ENCODE measurements around the gene UBE3D. TPM values are rescaled to one million over a fixed set of nuclear protein-coding genes. Genes with fewer than 3 reads are reported as not detected.

Gene UBE3D
- total and polyA plus RNA-seq, 2 of the 8 experiments (the other 6 are each of a cell fraction or from before 2014, with no cell fraction given), result 5.7 to 16.3 TPM

DNA sequence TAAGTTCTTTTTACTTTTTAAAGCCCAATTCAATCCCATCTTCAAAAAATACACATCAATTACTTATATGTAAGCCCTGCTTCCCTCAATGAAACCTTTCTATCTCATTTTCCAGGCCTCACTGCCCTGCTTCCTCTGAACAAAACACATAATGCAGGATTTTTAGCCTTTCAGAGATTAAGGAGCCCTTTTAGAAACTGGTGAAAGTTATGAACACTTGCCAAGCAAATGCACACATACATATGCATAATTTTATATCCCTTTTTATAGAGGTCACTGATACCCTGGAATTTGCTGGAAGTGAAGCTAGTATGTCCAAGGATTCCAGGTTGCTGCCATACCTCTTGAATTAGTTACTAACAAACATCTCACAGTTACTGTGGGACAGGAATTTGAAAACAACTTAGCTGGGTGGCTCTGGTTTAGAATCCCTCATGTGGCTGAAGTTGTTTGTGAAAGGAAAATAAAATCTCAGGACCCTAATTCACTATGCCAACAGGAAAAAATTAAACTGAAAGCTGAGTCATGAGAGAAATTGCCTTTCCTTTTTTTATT, 75.8 kb downstream of the UBE3D start:
- Histone ChIP-seq H3K4me2 (ENCODE audit: insufficient read depth in 1 of 2, low read depth in 2 of 2, low read length in 2 of 2) (no peak overlapping the region), H4K5ac (ENCODE audit: insufficient read length, low read depth, low read length) (no peak overlapping the region), H3K4me3 (ENCODE audit: extremely low read depth in 1 of 4, insufficient read depth in 2 of 4, low read depth in 3 of 4, low read length in 4 of 4) (no peak overlapping the region), H3K79me2 (ENCODE audit: control insufficient read depth in 1 of 2, insufficient read depth in 2 of 2, low read length in 2 of 2) (no peaks in the 10 kb centered on the region), H2BK15ac (ENCODE audit: low read length) (no peak overlapping the region), H3K79me1 (ENCODE audit: low read depth, low read length) (no peaks in the 10 kb centered on the region), H3K9ac (replicated peaks in 1 of 4; ENCODE audit: extremely low read depth in 1 of 4, low read depth in 3 of 4, low read length in 3 of 4) (no peak overlapping the region), H3K18ac (ENCODE audit: extremely low read depth, low read length) (no peak overlapping the region), H3K23ac (ENCODE audit: insufficient read length) (no peak overlapping the region), H3K27me3 (replicated peaks in 1 of 4; ENCODE audit: control insufficient read depth in 3 of 4, extremely low read depth in 1 of 4, insufficient read depth in 3 of 4, low read length in 3 of 4) (no peaks in the 10 kb centered on the region), H3K4me1 (replicated peaks in 1 of 4; ENCODE audit: control insufficient read depth in 3 of 4, insufficient read depth in 4 of 4, low read length in 3 of 4) (no peaks in the 10 kb centered on the region), H3K36me3 (ENCODE audit: control insufficient read depth in 2 of 4, insufficient read depth in 4 of 4, low read length in 3 of 4) (0 out of 8 replicates have a peak, but pooled peaks cover 0 to 2% (median 0%) of the 10 kb centered on the region in 4 experiments), H2AFZ (ENCODE audit: low read length) (no peak overlapping the region), H2AK5ac (ENCODE audit: low read depth, low read length) (no peak overlapping the region), H3K14ac (ENCODE audit: insufficient read length) (no peak overlapping the region), H3K27ac (ENCODE audit: low read depth, low read length) (no peak overlapping the region), H3K56ac (replicated peaks; ENCODE audit: insufficient read length, low read depth, low read length) (no peak overlapping the region), H2BK5ac (ENCODE audit: low read depth, low read length) (no peak overlapping the region), H3K23me2 (ENCODE audit: low read depth, low read length) (no peaks in the 10 kb centered on the region), H2BK120ac (replicated peaks; ENCODE audit: low read depth, low read length) (no peak overlapping the region), H4K8ac (ENCODE audit: extremely low read depth, insufficient read depth, low read length) (no peak overlapping the region; the same call in 1 of the 2 replicates), H4K91ac (replicated peaks; ENCODE audit: insufficient read length, low read length) (no peak overlapping the region), H3K9me3 (ENCODE audit: insufficient read depth in 2 of 2, low read depth in 1 of 2, low read length in 1 of 2) (no peaks in the 10 kb centered on the region), H3K4ac (replicated peaks; ENCODE audit: insufficient read length, low read depth, low read length) (no peak overlapping the region), H2BK12ac (ENCODE audit: low read depth, low read length) (no peak overlapping the region), H2BK20ac (ENCODE audit: low read length) (no peak overlapping the region), H4K20me1 (replicated peaks in 1 of 2; ENCODE audit: control insufficient read depth in 1 of 2, insufficient read depth in 2 of 2, low read length in 2 of 2) (no peaks in the 10 kb centered on the region)
- POLR2A ChIA-PET (ENCODE audit: partially characterized antibody), result interaction anchor here (0.7 to 1.2 kb wide), 2 partner anchors 13 to 298 kb away, joined by 3 read pairs; no protein-coding TSS in a partner anchor
- DNase-seq (ENCODE audit: low read depth in 1 of 2, low spot score in 2 of 2), result no peak
- no peak for TF ChIP-seq CEBPB (IDR thresholded peaks at IDR 0.05; ENCODE audit: low read depth, low read length)
- TF ChIP-seq FOSL1 (IDR thresholded peaks at IDR 0.05; ENCODE audit: insufficient read depth, low read depth, low read length), result no peak
- no peak for TF ChIP-seq TCF12 (IDR thresholded peaks at IDR 0.05; ENCODE audit: low read depth, low read length)
- TF ChIP-seq NRF1 (IDR thresholded peaks at IDR 0.05; ENCODE audit: low read depth, low read length), result no peak
- no peak for TF ChIP-seq BACH1 (IDR thresholded peaks at IDR 0.05; ENCODE audit: low read length)
- no peak for TF ChIP-seq RAD21 (IDR thresholded peaks at IDR 0.05 in 1 of 2, conservative IDR thresholded peaks at IDR 0.05 in 1 of 2; ENCODE audit: low read depth in 2 of 2, low read length in 2 of 2)
- TF ChIP-seq CHD2 (IDR thresholded peaks at IDR 0.05; ENCODE audit: low read length), result no peak
- TF ChIP-seq SP1 (IDR thresholded peaks at IDR 0.05; ENCODE audit: low read depth, low read length), result no peak
- TF ChIP-seq, protein P1, sequence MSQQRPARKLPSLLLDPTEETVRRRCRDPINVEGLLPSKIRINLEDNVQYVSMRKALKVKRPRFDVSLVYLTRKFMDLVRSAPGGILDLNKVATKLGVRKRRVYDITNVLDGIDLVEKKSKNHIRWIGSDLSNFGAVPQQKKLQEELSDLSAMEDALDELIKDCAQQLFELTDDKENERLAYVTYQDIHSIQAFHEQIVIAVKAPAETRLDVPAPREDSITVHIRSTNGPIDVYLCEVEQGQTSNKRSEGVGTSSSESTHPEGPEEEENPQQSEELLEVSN (IDR thresholded peaks at IDR 0.05), result no peak
- FAIRE-seq, result no peak
- CTCF ChIA-PET (ENCODE audit: partially characterized antibody), result no interaction called here

Data from H1 (cell line).